HUES6 (cell line): ENCODE results near the gene METTL6.
"Not testable (repeated sequence)": the region's sequence is repeated elsewhere in the genome, so short reads cannot be mapped to it uniquely, and the experiment has no call there.

Experiments used
- H3K27ac ChIP-seq: 2 replicates; pipeline ENCODE4 v1.7.0; 2013; ENCODE audit warnings: low read depth, mild to moderate bottlenecking, low read length, inconsistent platforms
- H3K27me3 ChIP-seq: 2 replicates; pipeline ENCODE4 v1.6.1; 2013; ENCODE audit warnings: low read length; ENCODE audit not compliant: control insufficient read depth, insufficient read depth
- H3K36me3 ChIP-seq: 2 replicates; pipeline ENCODE4 v1.6.1; 2013; ENCODE audit warnings: low read length; ENCODE audit not compliant: control insufficient read depth, insufficient read depth
- H3K4me1 ChIP-seq: 2 replicates; pipeline ENCODE4 v1.6.1; 2013; ENCODE audit warnings: low read length; ENCODE audit not compliant: control insufficient read depth, insufficient read depth
- H3K4me3 ChIP-seq: 2 replicates; pipeline ENCODE4 v1.5.1; 2013; ENCODE audit warnings: low read depth, low read length
- H3K9ac ChIP-seq: one replicate; pipeline ENCODE4 v1.6.1; 2013; ENCODE audit warnings: mild to moderate bottlenecking, low read length
- H3K9me3 ChIP-seq: 2 replicates; pipeline ENCODE4 v1.6.1; 2013; ENCODE audit warnings: low read depth, low read length; ENCODE audit not compliant: control insufficient read depth, insufficient read depth

The METTL6 gene

DNA sequence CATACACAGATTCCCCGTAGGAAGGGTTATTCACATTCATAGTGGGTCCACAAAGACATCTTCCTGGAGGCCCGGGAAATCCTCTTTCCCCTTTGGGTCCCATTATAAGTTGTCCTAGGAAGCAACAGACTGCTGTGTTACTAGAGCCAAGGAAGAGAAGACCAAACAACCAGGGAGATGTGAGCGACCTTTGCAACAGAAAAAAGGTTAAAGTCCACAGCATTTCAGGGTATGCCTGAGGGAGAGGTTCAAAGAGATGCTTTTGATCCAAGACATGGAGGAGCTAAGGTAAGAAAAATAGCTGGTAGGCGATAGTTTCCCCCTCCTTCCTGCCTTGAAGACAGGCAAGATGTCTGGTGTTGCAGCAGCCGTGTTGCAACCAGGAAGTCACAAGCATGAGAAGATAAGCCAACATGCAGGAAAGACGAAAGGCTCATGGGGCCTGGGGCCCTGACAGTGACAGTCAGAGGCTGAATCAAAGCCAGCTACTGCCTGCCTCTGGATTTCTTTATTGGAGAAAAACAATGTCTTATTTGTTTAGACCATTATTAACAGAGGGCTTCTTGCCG, 31.0 kb upstream of the METTL6 start:
- Histone ChIP-seq H3K27me3 (no peaks in the 10 kb centered on the region), H3K27ac (no peak overlapping the region), H3K4me3 (no peak overlapping the region), H3K9me3 (no peaks in the 10 kb centered on the region), H3K36me3 (no peaks in the 10 kb centered on the region), H3K9ac (no peak overlapping the region), H3K4me1 (no peaks in the 10 kb centered on the region)

DNA sequence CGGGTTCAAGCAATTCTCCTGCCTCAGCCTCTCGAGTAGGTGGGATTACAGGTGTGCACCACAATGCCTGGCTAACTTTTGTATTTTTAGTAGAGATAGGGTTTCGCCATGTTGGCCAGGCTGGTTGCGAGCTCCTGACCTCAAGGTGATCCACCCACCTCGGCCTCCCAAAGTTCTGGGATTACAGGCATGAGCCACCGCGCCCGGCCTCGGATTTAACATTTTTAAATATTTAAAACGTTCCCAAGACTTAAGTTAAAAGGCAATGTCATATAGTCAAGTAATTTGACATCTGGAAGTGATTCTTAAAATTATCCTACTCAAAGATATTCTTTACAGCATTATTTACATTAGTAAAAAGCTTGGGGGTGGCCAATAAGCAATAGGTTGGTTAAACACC, 29.6 kb upstream of the METTL6 start:
- not testable (repeated sequence) for H3K27ac ChIP-seq, H3K4me3 ChIP-seq, H3K9me3 ChIP-seq, H3K36me3 ChIP-seq, H3K27me3 ChIP-seq, H3K9ac ChIP-seq, H3K4me1 ChIP-seq

GRCh38 chr3:15456321-15456720, 29.0 kb upstream of the METTL6 start:
- Histone ChIP-seq H3K9ac (no peak overlapping the region), H3K4me3 (no peak overlapping the region), H3K27me3 (no peaks in the 10 kb centered on the region), H3K9me3 (no peaks in the 10 kb centered on the region), H3K36me3 (no peaks in the 10 kb centered on the region), H3K27ac (no peak overlapping the region), H3K4me1 (no peaks in the 10 kb centered on the region)

GRCh38 chr3:15455756-15456155, 28.4 kb upstream of the METTL6 start:
- Histone ChIP-seq H3K27ac (no peak overlapping the region), H3K27me3 (no peaks in the 10 kb centered on the region), H3K9ac (no peak overlapping the region), H3K9me3 (no peaks in the 10 kb centered on the region), H3K36me3 (no peaks in the 10 kb centered on the region), H3K4me3 (no peak overlapping the region), H3K4me1 (no peaks in the 10 kb centered on the region)

DNA sequence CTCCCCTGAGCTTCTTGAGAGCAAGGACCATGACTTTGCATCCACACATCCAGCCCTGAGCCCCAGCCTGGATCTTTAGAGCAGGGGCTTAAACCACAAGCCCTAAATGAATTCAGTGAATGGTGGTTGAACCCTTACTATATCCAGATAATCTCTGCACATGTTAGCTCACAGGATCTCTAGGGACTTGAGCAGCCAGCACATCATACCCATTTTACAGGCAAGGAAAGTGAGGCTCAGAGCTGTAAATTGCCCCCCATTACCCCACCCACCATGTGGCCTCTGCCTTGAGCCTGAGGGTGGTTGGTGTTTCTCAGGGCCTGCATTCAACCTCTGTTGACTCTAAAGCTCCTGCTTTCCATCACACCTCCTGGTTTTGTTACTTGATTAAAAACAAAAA, 27.6 kb upstream of the METTL6 start:
- Histone ChIP-seq H3K9me3 (no peaks in the 10 kb centered on the region), H3K4me1 (no peaks in the 10 kb centered on the region), H3K36me3 (no peaks in the 10 kb centered on the region), H3K9ac (no peak overlapping the region), H3K4me3 (no peak overlapping the region), H3K27ac (no peak overlapping the region), H3K27me3 (no peaks in the 10 kb centered on the region)

DNA sequence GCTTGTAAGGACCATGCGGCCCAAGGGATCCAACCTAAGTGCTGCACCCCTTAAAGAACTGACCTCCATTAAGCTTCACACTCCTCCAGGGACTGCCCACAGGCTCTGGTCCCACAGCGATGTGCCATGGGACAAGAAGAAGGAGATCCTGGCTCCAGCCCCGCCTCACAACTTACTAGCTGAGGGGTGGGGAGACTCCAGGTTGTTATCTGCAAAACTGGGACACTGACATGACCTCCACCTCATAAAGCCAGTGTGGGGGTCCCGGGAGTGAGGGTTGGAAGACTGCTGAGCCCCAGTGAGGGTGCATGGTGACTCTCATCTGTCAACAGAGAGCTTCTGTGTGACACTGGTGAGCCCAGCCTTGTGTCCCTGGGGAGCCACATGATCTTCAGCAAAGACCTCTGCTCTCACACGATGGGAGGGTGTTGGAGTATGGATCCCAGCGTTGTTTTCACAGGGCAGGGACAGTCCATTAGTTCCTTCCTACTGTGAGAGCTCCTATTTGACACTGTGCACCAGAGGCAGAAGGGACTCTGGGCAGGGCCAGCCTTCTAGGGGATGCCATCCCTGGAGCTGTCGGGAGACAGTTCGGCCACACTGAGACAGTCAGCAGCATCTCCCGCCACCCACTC, 26.8 kb upstream of the METTL6 start:
- H3K9ac ChIP-seq = no peak overlapping the region

DNA sequence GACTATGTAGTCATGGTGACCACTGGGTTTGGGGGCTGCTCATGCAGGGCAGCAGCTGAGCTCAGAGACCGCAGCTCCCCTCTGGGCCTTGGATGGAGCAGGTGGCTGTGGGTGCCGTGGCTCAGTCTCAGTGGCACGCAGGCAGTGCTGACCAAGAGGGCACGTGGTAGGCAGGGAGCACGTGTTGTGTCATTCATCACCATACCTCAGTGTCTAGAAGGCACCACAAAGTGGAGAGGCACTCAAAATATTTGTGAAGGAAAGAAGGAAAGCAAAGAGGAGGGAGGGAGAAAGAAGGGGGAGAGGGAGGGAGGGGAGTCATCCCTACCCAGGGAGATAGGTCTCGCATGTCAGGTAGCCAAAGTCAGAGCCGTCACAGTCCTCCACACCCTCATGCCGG, 26.2 kb upstream of the METTL6 start:
- H3K4me3 ChIP-seq = no peak overlapping the region
- H3K27me3 ChIP-seq = no peaks in the 10 kb centered on the region
- no peaks in the 10 kb centered on the region for H3K9me3 ChIP-seq
- H3K4me1 ChIP-seq = no peaks in the 10 kb centered on the region
- H3K36me3 ChIP-seq = no peaks in the 10 kb centered on the region
- no peak overlapping the region for H3K9ac ChIP-seq
- H3K27ac ChIP-seq = no peak overlapping the region

More for the DNA sequence above, 26.8 kb upstream of the METTL6 start:
- Histone ChIP-seq H3K4me3 (no peak overlapping the region), H3K9me3 (no peaks in the 10 kb centered on the region), H3K27me3 (no peaks in the 10 kb centered on the region), H3K27ac (no peak overlapping the region), H3K4me1 (no peaks in the 10 kb centered on the region), H3K36me3 (no peaks in the 10 kb centered on the region)

DNA sequence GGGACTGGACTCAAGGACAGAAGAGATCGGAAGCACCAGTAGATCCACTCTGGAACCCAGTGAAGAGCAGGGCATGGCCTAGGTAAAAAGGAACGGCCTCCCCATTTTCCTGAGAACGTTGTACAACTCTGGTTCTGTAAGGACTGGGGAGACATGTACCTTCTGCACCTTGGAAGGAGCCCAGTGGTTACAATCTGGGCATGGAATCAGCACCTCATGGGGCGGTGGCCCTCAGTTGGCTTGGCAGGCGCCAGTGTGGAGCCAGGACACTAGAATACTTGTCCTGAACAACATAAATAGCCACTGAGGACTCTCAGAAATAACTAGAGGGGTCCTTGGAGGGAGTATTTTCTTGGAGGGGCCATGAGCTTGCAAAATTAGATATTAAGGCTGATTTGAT, 25.6 kb upstream of the METTL6 start:
- no peaks in the 10 kb centered on the region for H3K4me1 ChIP-seq
- H3K27ac ChIP-seq = no peak overlapping the region
- H3K9ac ChIP-seq = no peak overlapping the region
- H3K27me3 ChIP-seq = no peaks in the 10 kb centered on the region
- no peaks in the 10 kb centered on the region for H3K9me3 ChIP-seq
- no peak overlapping the region for H3K4me3 ChIP-seq
- no peaks in the 10 kb centered on the region for H3K36me3 ChIP-seq

DNA sequence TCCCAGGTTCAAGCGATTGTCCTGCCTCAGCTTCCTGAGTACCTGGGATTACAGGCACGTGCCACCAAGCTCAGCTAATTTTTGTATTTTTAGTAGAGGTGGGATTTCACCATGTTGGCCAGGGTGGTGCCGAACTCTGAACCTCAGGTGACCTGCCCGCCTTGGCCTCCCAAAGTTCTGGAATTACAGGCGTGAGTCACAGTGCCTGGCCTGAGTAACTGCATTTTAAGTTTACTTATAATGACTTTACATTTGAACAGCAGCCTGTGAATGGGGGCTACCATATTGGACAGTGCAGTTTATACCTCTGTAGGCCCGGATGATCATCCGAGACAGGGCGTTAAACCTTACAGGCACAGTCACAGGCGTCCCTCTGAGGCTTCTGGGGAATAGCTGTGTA, 24.8 kb upstream of the METTL6 start:
- no peaks in the 10 kb centered on the region for H3K36me3 ChIP-seq
- H3K27me3 ChIP-seq = no peaks in the 10 kb centered on the region
- H3K4me3 ChIP-seq = no peak overlapping the region
- H3K27ac ChIP-seq = no peak overlapping the region
- no peak overlapping the region for H3K9ac ChIP-seq
- H3K9me3 ChIP-seq = no peaks in the 10 kb centered on the region
- H3K4me1 ChIP-seq = no peaks in the 10 kb centered on the region

- H3K9ac ChIP-seq = no peak overlapping the region
- no peak overlapping the region for H3K4me3 ChIP-seq
- H3K27me3 ChIP-seq = no peaks in the 10 kb centered on the region
- no peaks in the 10 kb centered on the region for H3K4me1 ChIP-seq
- no peaks in the 10 kb centered on the region for H3K9me3 ChIP-seq
- H3K27ac ChIP-seq = no peak overlapping the region
- no peaks in the 10 kb centered on the region for H3K36me3 ChIP-seq
These were observed 24.1 kb upstream of the METTL6 start for GRCh38 chr3:15451216-15452113.
